HG03342 (cell line): ENCODE data around the gene SUCNR1.
"Not testable (repeated sequence)": the region's sequence is repeated elsewhere in the genome, so short reads cannot be mapped to it uniquely, and the experiment has no call there.

ENCODE experiments used
- ATAC-seq: cut with Tn5 transposase; IDR thresholded peaks from one replicate; pipeline ENCODE4 v1.9.1; 2021; ENCODE audit warnings: mild to moderate bottlenecking, moderate library complexity; ENCODE audit not compliant: unreplicated experiment

SUCNR1 gene

DNA sequence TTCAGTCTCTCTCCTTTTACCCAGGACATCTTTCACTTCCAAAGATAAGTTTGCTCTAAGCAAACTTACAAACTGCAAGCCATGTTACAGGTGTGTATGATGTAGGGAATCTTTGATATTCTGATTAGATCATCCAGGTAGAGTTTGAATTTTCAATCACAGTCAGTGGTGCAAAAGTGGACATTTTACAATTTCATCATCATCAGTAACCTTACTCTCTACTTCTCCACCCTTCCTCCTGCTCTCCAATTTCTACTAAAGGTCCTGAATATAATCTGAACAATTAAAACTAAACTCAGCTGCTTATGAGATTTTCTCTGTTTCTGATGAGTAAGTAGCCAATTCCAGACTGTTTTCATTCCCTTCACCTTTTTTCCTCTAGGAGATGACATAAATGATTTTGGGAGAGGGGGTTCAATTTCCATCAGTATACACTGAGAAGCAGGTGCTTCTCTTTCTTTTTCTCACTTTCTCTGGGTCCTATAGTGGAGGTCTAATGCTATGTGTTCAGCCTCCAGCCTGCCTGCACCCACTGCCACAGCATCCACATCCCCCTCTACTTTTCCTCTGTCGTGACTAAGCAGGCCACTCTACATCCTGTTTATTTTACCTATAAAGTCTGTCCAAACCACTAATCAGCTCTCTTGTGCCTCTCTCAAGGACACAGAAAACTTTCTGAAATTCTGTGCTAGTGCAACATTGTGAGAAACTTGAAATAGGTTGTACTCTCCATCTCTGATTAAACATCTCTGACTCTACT is 27.6 kb downstream of the SUCNR1 start:
- no peak for ATAC-seq

DNA sequence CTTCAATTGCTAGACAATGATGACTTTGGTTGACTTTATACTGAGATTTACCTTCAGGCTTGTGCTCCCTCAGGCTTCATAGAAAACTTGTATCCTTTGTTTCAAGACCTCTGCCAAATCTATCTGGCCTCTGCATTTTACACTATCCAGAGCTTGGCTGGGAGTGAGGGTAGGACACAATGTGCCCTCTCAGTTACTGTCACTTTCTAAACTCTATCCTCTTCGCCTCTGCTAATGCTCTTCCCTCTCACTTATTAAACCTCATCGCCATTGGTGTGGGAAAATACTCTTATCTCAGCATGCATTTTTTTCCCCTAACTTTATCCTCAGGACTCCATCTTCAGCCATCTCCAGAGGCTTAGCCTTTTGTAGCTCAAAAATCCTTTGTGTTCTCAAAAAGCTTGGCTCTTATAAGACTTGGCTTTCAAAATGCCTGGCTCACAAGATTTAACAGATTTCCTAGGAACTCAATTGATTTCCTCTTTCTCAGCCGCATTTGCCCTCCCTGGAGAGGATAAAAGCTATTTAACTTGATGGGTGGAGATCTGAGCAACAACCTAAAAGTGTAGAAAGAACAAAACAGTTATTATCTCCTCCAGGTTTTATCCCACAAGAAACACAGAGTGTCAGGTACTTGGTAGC is 28.3 kb downstream of the SUCNR1 start:
- ATAC-seq, result no peak

DNA sequence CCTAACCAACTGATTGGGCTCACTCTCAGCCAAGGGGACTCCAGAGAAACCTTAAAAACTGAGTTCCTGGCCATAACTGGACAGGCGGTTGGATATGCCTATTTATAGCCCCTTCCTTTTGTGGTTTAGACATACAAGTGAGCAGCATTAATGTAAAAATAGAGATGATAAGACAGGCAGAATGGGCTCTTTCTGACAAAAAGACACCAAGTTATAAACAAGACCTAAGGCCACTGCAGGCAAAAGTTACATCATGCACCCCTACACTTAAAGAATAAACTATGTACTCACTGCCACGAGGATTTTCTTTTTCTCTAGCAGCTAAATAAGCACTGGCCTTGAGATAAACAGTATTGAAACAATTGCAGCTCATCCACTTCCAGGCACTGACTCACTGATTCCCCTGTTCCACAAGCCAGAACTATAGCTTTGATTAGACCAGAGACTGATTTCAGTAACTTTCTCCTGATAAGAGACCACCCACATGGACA is 30.1 kb downstream of the SUCNR1 start:
- no peak for ATAC-seq

GRCh38 chr3:151905647-151906046 is 32.2 kb downstream of the SUCNR1 start:
- ATAC-seq, result no peak

DNA sequence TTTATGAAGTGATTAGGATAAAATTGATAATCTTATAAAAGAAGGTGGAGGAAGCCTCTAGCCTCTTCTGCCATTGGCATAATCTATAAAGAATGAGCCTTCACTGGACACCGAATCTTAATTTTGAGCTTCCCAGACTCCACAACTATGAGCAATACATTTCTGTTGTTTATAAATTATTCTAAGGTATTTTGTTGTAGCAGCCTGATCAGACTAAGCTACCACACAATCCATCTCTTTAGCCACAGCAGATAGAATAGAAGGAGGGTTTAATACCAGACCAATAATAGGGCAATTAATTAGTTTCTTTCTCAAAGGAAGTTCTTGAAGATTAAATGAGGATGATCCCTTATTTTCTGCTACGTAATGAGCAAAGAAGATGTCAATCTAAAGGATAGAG is 33.3 kb downstream of the SUCNR1 start:
- ATAC-seq, result no peak

DNA sequence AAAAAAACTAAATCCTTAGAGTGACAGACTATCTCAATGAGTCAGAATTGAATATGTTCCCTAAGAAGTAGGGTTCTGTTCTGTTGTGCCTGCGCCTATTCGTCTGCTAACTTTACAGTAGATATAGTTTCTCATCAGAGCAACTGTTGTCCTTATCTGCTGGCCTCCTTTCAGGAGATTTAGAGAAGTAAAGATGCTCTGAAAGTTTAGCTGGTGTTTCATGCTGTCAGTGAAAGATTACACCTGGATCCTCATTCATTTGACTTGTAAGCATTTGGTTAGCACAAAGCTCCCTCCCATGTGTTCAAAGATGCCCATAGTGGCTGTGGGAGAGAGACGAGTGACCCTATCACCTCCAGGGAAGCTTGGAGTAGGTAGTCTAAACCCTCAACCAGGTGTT is 35.0 kb downstream of the SUCNR1 start:
- no peak for ATAC-seq

GRCh38 chr3:151909681-151910405 is 36.4 kb downstream of the SUCNR1 start:
- no peak for ATAC-seq

- ATAC-seq, result no peak
Observed at GRCh38 chr3:151911462-151911861, 38.0 kb downstream of the SUCNR1 start.

- ATAC-seq, result no peak
Observed at GRCh38 chr3:151912028-151912427, 38.6 kb downstream of the SUCNR1 start.

GRCh38 chr3:151916781-151917180 is 43.3 kb downstream of the SUCNR1 start:
- no peak for ATAC-seq

- ATAC-seq, result peak; percentile 68
Observed at GRCh38 chr3:151918253-151919029, 45.0 kb downstream of the SUCNR1 start.

- ATAC-seq, result no peak
Observed at GRCh38 chr3:151919030-151919328, 45.5 kb downstream of the SUCNR1 start.

- ATAC-seq, result no peak
Observed at GRCh38 chr3:151919446-151919845, 46.0 kb downstream of the SUCNR1 start.

DNA sequence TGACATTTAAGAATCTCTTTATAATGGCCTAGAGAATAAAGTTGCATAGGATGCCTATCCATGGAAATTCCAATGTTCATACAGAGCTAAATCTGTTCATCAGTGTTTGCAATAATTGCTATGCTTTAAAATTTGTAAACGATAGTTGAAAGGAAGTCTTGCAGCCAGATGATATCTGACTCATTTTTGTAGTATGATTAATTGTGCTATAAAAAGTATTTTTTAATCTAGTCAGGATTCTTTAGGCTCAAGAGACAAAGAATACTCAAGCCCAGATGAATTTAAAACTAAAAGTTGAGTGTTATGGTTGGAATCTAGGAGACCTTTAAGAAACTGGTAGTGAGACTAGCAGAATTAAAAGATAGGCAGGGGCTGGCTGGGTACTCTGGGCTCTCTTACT is 50.5 kb downstream of the SUCNR1 start:
- ATAC-seq, result no peak

DNA sequence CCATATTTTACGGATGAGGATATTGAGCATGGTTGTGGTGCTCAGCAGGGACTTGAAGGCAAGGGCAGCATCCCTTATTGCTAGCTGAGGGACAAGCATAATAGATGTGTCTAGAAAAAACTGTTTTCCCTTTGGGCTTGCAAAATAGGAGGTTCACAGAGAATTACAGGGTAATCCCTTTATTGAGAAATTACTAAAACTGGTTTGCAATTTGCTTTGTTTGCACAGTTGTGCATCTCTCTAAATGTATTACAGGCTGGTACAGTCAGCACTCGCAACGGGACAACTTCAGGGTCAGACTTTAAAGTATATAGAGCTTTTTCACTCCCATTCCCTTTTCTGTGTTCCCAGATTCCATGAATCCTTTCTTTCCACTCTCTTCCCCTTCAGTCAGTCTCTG is 51.3 kb downstream of the SUCNR1 start:
- no peak for ATAC-seq

- no peak for ATAC-seq
Observed at GRCh38 chr3:151925419-151925818, 52.0 kb downstream of the SUCNR1 start.

- no peak for ATAC-seq
Observed at GRCh38 chr3:151925876-151926275, 52.4 kb downstream of the SUCNR1 start.

DNA sequence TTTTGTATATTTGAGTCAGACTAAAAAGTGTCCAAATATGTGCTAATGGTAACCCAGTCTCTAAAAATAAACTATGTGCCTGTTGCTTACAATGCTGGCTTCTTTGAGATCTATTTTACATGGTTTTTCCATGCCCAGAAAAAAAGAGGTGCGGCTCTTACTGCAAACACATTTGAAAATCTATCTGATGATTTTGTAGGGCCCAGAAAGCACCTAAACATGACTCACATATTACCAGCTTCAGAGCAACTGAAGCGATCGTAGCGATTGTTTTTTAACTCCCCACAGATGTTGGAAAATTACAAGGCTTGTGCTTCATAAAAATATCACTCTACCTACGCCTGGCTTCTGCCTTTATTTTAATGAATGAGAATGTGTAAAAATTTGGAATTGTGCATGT is 53.5 kb downstream of the SUCNR1 start:
- no peak for ATAC-seq

GRCh38 chr3:151927915-151928525 is 54.6 kb downstream of the SUCNR1 start:
- ATAC-seq, result not testable (repeated sequence)

DNA sequence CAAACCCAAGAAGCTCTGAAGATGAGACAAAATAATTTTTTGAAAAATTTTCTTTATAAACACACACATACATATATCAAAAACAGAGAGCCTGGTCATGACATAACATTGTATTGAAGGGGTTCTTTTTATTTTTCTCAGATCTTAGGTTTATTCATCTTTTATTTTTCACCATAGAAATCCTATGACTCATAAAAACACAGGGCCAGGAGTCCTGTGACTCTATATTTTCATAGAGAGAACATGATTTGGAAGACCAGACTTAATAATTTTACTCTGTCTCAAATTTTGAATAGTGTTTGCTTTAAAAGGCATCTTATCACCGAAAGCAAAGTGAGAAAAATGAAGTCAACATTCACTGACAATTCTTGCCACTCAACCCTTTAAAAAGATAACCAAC is 57.7 kb downstream of the SUCNR1 start:
- ATAC-seq, result no peak
